ENCODE results near the gene SLC22A5. TPM values are rescaled to one million over a fixed set of nuclear protein-coding genes. Genes with fewer than 3 reads are reported as not detected.
"Not testable (repeated sequence)": the region's sequence is repeated elsewhere in the genome, so short reads cannot be mapped to it uniquely, and the experiment has no call there.

The SLC22A5 gene
- polyA plus RNA-seq, 1 donor (not counting 4 experiments of a cell fraction or from before 2014, with no cell fraction given): 14.8 TPM

GRCh38 chr5:132413567-132413966 is 44.1 kb downstream of the SLC22A5 start:
- Histone ChIP-seq H3K79me2 (ENCODE audit: control insufficient read depth, insufficient read depth, low read length) (no peaks in the 10 kb centered on the region), H4K20me1 (ENCODE audit: control insufficient read depth, extremely low read depth, insufficient read depth, low read length) (no peaks in the 10 kb centered on the region), H3K4me2 (ENCODE audit: control insufficient read depth, extremely low read depth, insufficient read depth, low read depth, low read length) (no peak overlapping the region), H3K27ac (ENCODE audit: control insufficient read depth, insufficient read depth, low read length) (no peak overlapping the region), H3K9me3 (ENCODE audit: control insufficient read depth, low read depth, low read length) (no peaks in the 10 kb centered on the region), H3K27me3 (ENCODE audit: control insufficient read depth, extremely low read depth, insufficient read depth, low read length) (no peaks in the 10 kb centered on the region), H3K4me3 (ENCODE audit: control insufficient read depth in 2 of 3, extremely low read depth in 1 of 3, insufficient read depth in 2 of 3, low read depth in 1 of 3, low read length in 3 of 3) (no peak overlapping the region), H3K9me1 (ENCODE audit: control insufficient read depth, extremely low read depth, insufficient read depth, low read length) (no peaks in the 10 kb centered on the region), H2AFZ (ENCODE audit: control insufficient read depth, low read length) (no peak overlapping the region), H3K4me1 (ENCODE audit: control insufficient read depth, extremely low read depth, insufficient read depth, low read length) (peaks cover 48% of the 10 kb centered on the region), H3K36me3 (ENCODE audit: control insufficient read depth in 2 of 2, extremely low read depth in 1 of 2, insufficient read depth in 2 of 2, low read length in 2 of 2) (no peaks in the 10 kb centered on the region), H3K9ac (ENCODE audit: control insufficient read depth, extremely low read depth, insufficient read depth, low read length) (no peak overlapping the region)
- dilution Hi-C loops (cut with MboI; ENCODE audit: extremely low pct_ligation_motif_present, low sequenced_read_pairs): no loop called here
- TF ChIP-seq EZH2 (IDR thresholded peaks at IDR 0.05; ENCODE audit: low read length) (no peak), CTCF (optimal IDR thresholded peaks at IDR 0.05 in 1 of 3, IDR thresholded peaks at IDR 0.05 in 1 of 3, conservative IDR thresholded peaks at IDR 0.05 in 1 of 3; ENCODE audit: extremely low read depth in 1 of 3, insufficient read depth in 2 of 3, low read length in 3 of 3) (no peak)
- DNase-seq (ENCODE audit: low read depth, low spot score): no peak
- no peak for FAIRE-seq

DNA sequence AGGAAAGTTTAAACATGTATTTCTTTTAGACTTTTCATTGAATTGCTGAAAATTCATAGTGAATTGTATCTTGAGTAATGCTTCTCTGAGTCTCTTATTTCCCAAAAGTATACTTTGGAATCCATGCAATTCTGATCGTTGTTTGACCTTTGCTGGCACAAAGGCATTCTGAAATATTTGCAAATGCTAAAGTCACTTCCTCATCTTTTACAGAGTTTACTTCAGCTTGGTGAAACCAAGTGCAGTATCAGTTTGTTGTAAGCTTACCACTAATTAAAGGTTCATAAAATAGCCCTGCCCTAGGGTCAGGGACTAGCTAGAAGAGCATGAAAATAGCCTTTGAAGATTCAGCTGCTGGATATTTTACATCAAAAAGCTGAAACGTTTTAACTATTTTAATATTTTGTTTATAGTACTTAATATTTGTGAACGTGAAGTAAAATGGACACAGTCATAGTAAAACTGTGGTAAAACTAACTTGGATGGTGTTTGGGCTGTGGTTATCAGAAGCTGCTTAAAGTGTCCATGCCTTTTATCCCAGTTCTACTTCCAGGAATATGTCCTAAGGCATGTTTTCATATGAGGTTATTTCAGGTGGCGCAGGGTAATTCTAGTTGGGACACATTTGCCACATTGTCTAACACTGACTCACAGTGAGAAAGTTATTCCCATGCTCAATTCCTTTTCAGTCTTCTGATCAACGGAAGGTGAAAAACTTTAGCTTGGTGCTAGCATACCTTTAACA is 45.3 kb downstream of the SLC22A5 start:
- Histone ChIP-seq H3K4me3 (ENCODE audit: control insufficient read depth in 2 of 3, extremely low read depth in 1 of 3, insufficient read depth in 2 of 3, low read depth in 1 of 3, low read length in 3 of 3) (peak overlapping the region in 1 of 3 experiments; percentile 34), H3K9me3 (ENCODE audit: control insufficient read depth, low read depth, low read length) (no peaks in the 10 kb centered on the region), H3K9ac (ENCODE audit: control insufficient read depth, extremely low read depth, insufficient read depth, low read length) (peak overlapping the region; percentile 25)

GRCh38 chr5:132415516-132415915 is 46.0 kb downstream of the SLC22A5 start:
- H3K4me3 ChIP-seq (ENCODE audit: control insufficient read depth in 2 of 3, extremely low read depth in 1 of 3, insufficient read depth in 2 of 3, low read depth in 1 of 3, low read length in 3 of 3); dilution Hi-C loops (cut with MboI; ENCODE audit: extremely low pct_ligation_motif_present, low sequenced_read_pairs); H4K20me1 ChIP-seq (ENCODE audit: control insufficient read depth, extremely low read depth, insufficient read depth, low read length); H3K79me2 ChIP-seq (ENCODE audit: control insufficient read depth, insufficient read depth, low read length); H2AFZ ChIP-seq (ENCODE audit: control insufficient read depth, low read length); H3K9me3 ChIP-seq (ENCODE audit: control insufficient read depth, low read depth, low read length); FAIRE-seq; DNase-seq (ENCODE audit: low read depth, low spot score); H3K36me3 ChIP-seq (ENCODE audit: control insufficient read depth in 2 of 2, extremely low read depth in 1 of 2, insufficient read depth in 2 of 2, low read length in 2 of 2); H3K9me1 ChIP-seq (ENCODE audit: control insufficient read depth, extremely low read depth, insufficient read depth, low read length); H3K27me3 ChIP-seq (ENCODE audit: control insufficient read depth, extremely low read depth, insufficient read depth, low read length): not testable (repeated sequence)
- H3K4me1 ChIP-seq (ENCODE audit: control insufficient read depth, extremely low read depth, insufficient read depth, low read length): peaks cover 56% of the 10 kb centered on the region
- peak overlapping the region; percentile 29 for H3K9ac ChIP-seq (ENCODE audit: control insufficient read depth, extremely low read depth, insufficient read depth, low read length)
- peak overlapping the region; percentile 65 for H3K27ac ChIP-seq (ENCODE audit: control insufficient read depth, insufficient read depth, low read length)
- H3K4me2 ChIP-seq (ENCODE audit: control insufficient read depth, extremely low read depth, insufficient read depth, low read depth, low read length): peak overlapping the region; percentile 66

More for the DNA sequence above, 45.3 kb downstream of the SLC22A5 start:
- Histone ChIP-seq H3K9me1 (ENCODE audit: control insufficient read depth, extremely low read depth, insufficient read depth, low read length) (no peaks in the 10 kb centered on the region), H3K4me2 (ENCODE audit: control insufficient read depth, extremely low read depth, insufficient read depth, low read depth, low read length) (peak overlapping the region; percentile 66), H3K36me3 (ENCODE audit: control insufficient read depth in 2 of 2, extremely low read depth in 1 of 2, insufficient read depth in 2 of 2, low read length in 2 of 2) (no peaks in the 10 kb centered on the region), H3K4me1 (ENCODE audit: control insufficient read depth, extremely low read depth, insufficient read depth, low read length) (peaks cover 59% of the 10 kb centered on the region), H2AFZ (ENCODE audit: control insufficient read depth, low read length) (no peak overlapping the region), H4K20me1 (ENCODE audit: control insufficient read depth, extremely low read depth, insufficient read depth, low read length) (no peaks in the 10 kb centered on the region), H3K79me2 (ENCODE audit: control insufficient read depth, insufficient read depth, low read length) (no peaks in the 10 kb centered on the region), H3K27me3 (ENCODE audit: control insufficient read depth, extremely low read depth, insufficient read depth, low read length) (no peaks in the 10 kb centered on the region), H3K27ac (ENCODE audit: control insufficient read depth, insufficient read depth, low read length) (peak overlapping the region; percentile 65)
- dilution Hi-C loops (cut with MboI; ENCODE audit: extremely low pct_ligation_motif_present, low sequenced_read_pairs): no loop called here
- FAIRE-seq (peak; percentile 97), DNase-seq (ENCODE audit: low read depth, low spot score) (no peak)
- no peak for TF ChIP-seq CTCF (optimal IDR thresholded peaks at IDR 0.05 in 1 of 3, IDR thresholded peaks at IDR 0.05 in 1 of 3, conservative IDR thresholded peaks at IDR 0.05 in 1 of 3; ENCODE audit: extremely low read depth in 1 of 3, insufficient read depth in 2 of 3, low read length in 3 of 3)
- no peak for TF ChIP-seq EZH2 (IDR thresholded peaks at IDR 0.05; ENCODE audit: low read length)

Data from keratinocyte (primary cell).